GM21390 (cell line): ENCODE data around the gene NEK6.

Experiments used
- ATAC-seq: cut with Tn5 transposase; IDR thresholded peaks from one replicate; pipeline ENCODE4 v1.9.1; 2021; ENCODE audit not compliant: unreplicated experiment

The NEK6 gene

DNA sequence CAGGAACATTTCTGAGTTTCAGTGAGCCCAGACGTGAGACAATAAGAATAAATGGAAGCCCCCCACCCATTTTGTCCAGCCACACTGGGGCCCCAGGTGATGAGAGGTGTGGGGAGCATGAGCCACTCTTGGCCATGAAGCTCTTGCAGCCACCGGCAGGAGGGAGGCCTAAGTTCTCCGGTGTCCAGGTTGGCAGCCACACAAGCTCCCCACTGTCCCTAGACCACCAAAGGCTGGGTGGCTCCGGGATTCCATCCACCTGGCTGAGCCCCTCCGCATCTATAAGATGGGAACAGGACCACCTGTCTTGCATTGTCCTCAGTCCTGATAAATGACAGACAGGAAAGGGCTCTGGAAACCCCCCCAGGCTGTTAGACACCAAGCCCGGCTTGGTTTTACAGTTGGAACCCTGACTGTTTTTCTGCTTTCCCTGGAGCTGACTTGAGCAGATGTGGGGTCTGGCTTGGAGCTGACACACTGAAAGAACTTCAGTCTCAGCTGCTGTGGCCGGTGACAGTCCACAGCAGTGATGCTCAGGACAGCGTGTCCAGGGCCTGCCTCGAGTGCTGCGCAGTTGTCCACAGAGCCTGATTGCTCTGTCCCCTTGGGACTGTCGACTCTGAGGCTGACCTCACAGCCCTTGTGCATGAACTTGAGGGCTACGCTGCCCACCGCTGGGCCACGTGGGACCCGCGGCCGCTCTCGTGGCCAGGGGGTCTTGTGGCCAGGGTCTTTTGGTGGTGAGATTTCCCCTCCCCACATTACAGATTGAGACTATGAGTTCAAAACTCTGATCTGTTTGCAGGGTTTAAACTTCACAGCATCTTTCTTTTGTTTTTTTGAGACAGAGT lies 82.7 kb downstream of the NEK6 start:
- ATAC-seq, result no peak

DNA sequence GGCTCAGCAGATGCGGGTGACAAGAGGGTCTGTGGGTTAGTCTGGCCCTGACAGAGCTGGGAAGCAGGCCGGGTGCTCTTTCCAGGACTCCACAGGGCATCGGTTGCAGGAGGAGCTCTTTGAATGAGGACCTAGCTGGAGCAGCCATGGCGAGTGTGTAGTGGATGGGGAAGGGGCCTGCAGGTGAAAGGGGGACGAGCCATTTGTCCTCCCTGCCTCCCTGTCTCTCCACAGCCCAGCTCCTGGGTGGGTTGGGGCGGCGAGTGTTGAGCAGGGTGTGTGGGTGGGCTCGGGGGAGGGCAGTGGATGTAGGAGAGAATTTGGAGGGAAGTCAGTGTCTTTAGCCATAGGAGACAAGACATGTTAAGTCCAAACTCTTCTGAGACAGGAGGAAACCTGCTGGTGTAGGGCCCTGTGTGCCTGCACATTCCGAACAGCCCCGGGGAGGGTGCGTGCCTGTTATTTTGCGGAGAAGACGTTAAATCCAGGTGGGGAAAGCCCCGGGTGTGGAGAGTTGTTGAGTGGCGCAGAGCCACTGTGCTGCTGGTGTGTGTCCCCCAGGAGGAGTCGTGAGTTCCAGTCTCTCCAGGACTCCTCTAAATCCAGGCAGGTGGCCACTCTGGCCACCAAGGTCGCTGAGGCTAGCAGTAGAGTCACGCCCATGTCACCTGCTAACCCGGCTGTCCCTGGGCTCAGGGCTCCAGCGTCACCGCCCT lies 83.9 kb downstream of the NEK6 start:
- no peak for ATAC-seq

DNA sequence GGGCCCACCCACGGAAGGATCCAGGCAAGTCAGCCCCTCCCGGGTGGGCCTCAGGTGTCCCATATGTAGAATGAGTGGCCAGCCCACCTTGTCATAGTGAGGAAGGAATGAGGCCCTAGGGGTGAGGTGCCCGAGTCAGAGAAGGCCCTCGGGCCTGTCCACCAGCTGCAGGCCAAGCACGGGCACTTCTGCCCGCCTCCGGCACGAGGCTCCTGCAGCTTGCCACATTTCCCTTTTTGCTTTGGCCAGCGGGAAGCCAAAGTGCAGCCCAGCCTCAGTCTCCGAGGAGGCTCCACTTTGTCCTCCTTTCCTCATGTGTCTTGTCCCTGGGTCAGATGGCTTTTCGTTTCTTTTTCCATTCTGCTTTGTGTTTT lies 84.6 kb downstream of the NEK6 start:
- no peak for ATAC-seq

DNA sequence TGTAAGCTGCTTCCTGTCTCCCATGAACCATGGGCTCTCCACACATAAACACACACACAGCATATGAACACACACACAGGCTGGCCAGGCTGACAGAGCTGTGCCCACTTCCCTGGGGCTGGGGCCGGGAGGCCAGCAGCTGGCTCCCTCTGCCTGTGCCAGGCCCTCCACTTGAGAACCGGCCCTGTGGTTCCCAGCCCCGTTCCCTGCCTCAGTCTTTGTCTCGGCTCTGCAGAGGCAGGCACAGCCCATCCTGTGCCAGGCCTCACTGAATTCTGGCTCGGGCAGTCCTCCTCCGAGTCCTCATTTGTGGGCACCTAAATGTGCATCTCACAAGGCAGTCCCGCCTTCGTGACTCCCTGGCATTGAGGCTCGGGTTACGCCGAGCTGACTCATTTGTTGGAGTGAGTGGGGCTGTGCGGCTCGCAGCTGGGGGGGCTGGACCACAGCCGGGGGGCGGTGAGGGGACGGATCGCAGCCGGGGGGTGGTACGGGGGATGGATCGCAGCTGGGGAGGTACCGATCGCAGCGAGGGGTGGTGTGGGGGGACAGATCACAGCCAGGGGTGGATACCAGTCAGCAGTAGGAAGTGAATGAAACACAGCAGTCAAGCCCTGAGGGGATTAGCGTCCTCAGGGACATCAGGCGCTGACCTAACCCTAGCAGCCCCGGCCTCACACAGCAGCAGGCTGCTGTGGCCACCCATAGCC lies 85.2 kb downstream of the NEK6 start:
- ATAC-seq, result no peak

DNA sequence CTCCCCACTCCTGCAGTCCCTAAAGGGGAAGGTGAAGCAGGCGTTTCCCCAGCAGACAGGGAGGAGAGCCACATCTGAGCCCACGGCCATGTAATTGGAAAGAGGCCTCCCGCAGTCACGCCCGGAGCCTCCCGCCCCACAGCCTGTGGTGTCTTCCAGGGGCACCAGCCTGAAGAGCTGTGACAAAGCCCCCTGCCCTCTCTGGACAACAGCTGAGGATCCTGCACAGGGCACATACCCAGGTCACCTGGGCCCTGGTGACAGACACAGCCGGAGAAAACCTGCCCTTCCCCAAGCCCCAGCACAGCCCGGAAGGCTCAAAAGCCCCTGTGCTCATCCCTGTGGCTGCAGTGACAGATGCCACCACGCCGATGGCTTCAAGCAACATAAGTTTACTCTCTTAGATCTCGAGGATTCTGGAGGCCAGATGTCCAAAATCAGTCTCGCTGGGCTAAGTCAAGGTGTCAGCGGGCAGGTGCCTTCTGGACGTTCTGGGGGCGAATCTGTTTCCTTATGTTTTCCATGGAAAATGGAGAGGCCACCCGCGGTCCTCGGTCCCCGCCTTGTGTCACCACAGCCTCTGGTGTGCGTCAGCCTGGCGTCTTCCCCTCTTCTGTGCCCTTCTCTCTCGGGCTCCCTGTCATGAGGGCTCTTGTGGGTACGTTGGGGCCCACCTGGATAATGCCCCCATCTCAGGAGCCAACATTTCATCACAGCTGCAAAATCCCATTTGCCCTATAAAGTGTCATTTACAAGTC lies 86.0 kb downstream of the NEK6 start:
- no peak for ATAC-seq

DNA sequence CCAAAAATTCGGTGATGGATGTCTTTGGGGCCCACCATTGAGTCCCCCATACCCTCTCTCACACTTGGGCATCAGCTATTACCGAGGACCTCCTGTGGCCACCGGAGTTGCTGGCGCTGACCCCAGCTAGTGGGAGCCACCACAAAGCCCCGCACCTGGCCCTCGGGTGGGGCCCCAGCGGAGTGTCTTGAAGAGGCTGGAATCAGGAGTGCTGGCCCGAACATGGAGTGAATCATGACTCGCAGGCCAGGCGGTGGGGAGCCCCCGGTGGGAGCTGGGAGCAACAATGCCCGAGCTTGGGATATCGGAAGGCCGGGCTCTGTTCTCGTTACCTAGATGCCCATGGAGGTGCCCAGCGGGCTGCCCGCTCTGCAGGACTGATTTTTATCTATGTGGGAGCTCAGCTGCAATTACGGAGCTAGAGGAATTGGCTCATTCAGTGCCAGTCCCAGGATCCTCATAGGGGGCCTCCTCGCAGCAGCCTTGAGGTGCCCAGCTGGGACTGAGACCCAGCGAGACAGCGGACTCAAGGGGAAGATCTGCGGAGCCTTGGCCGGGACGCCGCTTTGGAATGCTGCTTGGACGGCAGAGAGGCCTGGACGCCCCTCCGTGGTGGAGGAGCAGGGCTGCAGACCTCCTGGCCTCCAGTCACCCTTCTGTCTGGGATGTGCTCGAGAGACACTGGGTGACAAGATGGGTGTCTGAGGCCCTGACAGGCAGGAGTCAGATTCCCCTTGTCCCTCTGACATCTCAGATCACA lies 86.7 kb downstream of the NEK6 start:
- no peak for ATAC-seq

DNA sequence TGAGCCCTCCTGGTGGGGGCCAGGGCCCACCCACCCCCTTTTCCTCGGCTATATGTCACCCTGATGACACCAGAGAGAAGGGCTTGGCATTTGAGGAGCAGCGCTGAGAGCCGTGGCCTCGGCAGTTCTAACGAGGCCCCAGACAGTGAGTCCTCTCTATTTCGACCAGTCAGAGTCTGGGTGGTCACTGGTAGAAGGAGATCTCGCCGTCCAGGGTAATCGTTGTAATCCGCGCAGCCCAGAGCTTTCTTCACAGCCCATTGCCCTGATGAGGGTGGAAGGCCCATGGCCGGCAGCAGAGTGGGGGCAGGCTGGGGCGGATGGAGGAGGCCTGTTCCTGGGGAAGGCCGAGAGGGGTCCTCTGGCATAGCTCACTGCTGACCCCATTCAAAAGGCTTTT lies 87.3 kb downstream of the NEK6 start:
- no peak for ATAC-seq

DNA sequence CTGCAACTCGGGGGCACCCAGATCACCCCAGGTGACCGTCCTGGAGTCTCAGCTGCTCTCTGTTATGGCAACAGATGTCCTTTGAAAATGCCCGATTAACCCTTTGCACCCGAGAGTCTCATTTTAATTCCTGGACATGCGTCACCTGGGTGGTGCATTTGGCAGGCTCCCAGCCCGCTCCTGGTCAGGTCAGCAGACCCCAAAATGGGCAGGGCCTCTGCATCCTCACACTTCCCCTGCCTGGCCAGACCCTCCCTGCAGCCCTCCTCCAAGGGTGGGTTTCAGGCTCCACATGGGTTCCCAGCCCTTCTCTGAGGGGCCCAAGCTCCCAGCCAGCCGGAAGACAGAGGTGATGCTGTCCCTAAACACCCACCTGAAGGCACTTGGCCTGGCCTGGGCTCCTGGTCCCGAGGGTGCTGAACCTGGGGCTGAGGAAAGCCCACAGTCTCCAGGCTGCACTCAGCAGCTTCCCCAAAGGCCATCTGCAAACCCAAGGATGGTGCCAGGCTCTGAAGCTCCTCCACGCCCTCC lies 88.1 kb downstream of the NEK6 start:
- ATAC-seq, result no peak

DNA sequence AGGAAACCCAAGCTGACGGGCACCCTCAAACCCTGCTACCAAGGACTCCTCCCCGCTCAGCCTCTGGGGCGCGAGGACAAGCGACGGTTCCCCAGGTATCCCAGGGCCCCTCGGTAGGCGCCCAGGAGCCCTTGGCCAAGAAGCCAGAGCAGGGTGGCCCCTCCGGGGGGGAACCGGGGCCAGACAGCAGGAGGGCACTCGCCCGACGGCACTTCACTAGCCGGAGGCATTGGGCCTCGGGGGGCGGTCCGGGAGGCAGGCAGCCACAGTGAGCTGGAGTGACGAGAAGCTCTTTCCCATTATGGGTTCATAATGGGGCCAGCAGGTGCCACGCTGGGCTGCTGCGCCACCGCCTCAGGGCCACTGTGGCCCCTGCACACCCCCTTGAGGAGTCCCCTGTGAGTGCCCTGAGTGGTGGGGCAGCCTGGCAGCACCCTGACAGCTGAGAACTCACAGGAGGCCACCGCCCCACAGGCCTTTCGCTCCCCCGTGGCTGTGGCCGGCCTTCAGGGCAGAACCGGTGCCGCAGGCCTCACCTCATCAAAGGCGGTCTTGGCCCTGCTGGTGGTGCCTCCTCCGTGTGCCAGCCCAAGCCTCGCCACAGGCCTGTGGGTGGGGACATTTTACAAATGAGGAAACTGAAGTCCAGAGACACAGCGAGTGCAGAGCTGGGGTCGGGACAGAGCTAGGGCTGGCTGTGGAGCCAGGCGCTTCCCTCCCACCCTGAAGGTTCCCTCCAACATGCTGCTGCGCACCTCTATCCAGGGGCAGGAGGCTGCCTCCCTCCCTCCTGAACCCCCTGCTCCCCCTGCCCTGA lies 88.8 kb downstream of the NEK6 start:
- ATAC-seq, result no peak

DNA sequence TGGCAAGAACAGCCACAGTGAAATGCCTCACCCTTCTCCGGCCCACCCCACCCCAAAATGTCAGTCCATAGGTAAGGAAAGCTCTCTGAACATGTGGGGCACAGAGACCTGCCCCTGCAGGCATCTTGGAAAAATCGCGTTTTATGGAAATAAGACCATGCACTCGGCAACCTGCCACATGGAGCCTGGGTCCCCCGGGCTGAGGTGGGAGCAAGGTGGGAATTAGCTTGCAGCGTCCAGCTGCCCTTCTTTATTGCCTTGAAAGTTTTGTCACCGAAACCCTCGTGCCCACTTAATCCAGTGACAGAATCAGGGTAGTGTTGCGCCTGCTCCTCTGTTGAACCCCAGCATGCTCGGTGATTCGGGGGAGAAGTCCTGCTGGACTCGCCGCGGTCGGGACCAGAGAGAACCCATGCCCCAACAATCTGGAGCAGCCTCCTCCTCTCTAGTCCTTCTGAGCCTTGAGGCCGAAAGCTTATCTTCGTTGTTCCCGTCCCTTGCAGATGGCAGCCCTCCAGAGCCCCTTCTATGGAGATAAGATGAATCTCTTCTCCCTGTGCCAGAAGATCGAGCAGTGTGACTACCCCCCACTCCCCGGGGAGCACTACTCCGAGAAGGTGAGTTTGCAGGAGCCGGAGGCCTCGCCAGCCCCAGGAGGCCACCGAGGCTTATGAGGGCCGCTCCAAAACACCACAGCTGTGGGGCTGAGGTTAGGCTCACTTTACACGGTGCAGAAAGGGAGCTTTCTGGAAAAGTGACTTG lies 89.6 kb downstream of the NEK6 start:
- no peak for ATAC-seq

DNA sequence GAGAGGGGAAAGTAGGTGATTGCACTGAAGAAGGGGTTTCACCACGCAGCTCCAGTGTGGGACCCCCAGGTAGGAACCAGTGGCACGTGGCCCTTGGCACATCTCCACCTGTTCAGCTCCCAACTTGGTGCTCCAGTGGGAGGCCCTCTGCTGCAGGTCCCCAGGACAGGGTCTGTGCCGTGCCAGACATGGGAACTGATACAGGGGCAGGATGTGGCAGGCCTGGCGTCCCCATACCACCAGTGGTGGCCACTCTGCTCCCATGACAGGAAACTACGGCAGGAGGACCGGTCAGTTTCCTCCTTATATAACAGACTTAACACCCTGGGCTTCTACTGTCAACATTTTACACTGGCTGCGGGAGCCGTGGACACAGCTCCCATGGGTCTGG lies 90.2 kb downstream of the NEK6 start:
- no peak for ATAC-seq

DNA sequence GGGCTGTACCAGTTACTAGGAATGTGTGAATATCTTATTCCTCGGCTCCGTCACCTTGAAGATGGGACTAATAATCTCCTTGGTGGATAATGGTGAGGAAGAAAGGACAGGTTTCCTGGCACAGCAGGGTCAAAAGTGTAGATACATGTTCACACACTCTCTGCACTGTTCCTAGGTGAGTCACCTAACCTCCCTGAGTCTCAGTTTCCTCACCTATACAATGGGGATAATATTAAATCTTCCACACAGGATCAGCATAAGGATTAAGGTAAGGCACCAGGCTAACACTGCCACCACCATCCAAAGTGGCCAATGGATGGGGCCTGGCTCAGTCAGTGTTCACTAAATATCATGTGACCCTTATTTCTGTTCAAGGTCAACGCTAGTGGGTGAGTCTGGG lies 90.6 kb downstream of the NEK6 start:
- ATAC-seq, result no peak

DNA sequence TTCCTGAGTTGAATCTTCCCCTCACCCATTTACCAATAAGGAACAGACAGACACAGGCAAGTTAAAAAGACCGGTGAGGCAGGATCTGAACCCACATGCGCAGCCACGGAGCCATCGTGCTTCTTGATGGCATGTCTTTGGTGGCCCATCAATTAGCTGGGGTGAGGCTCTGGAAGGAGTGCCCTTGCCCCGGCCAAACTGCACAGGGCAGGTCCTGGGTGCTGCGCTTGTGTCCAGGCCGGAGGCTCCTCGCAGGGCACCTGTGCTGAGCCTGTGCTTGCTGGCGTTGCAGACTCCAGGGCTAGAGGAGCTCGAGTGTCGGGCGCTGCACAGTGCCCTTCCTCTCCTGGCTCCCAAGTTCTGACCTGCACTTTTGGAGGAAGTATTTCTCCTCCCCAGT lies 91.1 kb downstream of the NEK6 start:
- no peak for ATAC-seq

DNA sequence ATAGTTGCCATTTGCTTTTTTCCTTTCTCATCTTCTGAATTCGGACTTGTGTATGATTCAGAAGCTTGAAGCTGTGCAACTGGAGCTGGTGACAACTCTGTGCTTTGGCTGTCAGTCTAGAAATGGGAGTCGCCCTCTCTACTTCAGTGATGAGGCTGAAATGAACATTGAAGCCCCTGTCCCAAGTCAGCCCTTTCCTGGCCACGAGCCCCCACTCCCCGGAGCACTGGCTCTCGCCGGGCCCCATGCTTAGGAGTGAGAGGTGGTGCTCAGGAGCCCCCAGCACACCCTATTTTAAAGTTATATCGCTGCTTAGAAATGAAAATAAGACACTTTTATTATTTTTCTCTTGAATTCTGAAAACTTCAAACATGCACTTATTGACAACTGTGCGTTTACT lies 91.5 kb downstream of the NEK6 start:
- no peak for ATAC-seq

DNA sequence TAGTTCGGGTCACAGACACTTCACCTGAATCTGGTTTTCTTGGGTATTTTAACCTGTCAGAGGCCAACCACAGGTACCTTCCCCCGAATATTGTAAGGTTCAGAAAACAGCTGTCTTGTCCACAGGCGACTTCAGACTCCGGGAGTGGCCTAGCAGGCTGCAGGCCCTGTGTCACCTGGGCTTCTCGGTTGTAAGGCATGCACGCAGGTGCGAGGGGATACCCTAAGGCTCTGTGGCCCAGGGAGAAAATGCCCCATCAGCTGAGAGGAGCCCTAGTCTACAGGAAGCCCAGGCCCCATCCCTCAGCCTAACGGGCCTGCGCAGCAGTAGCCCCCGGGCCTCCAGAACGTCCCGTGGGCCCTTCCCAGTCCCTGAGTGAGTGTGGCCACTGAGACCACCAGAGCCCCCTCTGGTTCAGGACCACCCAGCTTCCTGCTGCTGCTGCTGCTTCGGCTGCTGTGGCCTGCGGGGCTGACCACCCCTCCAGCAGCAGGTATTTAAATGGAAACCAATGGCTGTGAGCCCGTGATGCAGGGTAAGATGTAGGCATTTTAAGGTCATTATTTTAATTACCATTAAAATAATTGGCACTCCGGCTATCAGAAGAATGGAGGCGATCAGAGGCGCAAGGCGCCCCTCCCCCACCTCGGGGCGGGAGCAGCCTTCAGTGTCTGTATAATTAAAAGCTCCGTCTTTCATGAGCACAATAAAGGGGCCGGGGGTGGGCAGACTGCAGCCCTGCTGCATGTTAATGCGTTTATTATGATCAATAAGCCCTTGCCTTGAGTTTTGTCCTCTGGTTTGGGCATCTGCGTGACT lies 92.1 kb downstream of the NEK6 start:
- no peak for ATAC-seq

DNA sequence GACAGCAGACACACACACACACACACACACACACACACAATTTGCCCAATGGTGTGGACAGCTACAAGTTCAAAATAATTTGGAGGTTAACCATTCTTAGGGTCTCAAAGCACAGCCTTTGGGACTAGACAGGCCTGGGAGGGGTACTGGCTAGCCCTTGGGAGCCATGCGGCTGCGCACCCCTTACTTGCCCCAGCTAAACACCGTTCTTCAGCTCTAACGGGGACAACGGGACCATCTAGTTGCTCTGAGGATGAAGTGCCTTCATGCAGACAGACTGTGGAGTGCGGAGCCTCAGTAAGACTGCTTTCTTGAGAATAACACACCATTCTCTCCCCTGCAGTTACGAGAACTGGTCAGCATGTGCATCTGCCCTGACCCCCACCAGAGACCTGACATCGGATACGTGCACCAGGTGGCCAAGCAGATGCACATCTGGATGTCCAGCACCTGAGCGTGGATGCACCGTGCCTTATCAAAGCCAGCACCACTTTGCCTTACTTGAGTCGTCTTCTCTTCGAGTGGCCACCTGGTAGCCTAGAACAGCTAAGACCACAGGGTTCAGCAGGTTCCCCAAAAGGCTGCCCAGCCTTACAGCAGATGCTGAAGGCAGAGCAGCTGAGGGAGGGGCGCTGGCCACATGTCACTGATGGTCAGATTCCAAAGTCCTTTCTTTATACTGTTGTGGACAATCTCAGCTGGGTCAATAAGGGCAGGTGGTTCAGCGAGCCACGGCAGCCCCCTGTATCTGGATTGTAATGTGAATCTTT lies 92.9 kb downstream of the NEK6 start:
- ATAC-seq, result no peak
